ENCODE data around the gene ABCD4.
"Not testable (repeated sequence)": the region's sequence is repeated elsewhere in the genome, so short reads cannot be mapped to it uniquely, and the experiment has no call there.

Gene ABCD4

GRCh38 chr14:74301594-74302151 is 1.1 kb downstream of the ABCD4 start:
- DNase-seq: no peak

- peak; percentile 39 for DNase-seq
These were observed 3.6 kb downstream of the ABCD4 start for GRCh38 chr14:74299061-74299545.

GRCh38 chr14:74297986-74298385 is 4.7 kb downstream of the ABCD4 start:
- no peak for DNase-seq

GRCh38 chr14:74296037-74296467 is 6.7 kb downstream of the ABCD4 start:
- DNase-seq: no peak

- no peak for DNase-seq
These were observed 9.1 kb downstream of the ABCD4 start for GRCh38 chr14:74293606-74294005.

- no peak for DNase-seq
These were observed 10.7 kb downstream of the ABCD4 start for GRCh38 chr14:74292061-74292460.

- DNase-seq: peak; percentile 18
These were observed 12.3 kb downstream of the ABCD4 start for GRCh38 chr14:74290415-74290814.

- no peak for DNase-seq
These were observed 12.9 kb downstream of the ABCD4 start for GRCh38 chr14:74289801-74290200.

- DNase-seq: no peak
These were observed 16.0 kb downstream of the ABCD4 start for GRCh38 chr14:74286736-74287135.

- DNase-seq: no peak
These were observed 21.7 kb downstream of the ABCD4 start for GRCh38 chr14:74281069-74281468.

- no peak for DNase-seq
These were observed 24.7 kb downstream of the ABCD4 start for GRCh38 chr14:74278080-74278479.

GRCh38 chr14:74275241-74275841 is 27.4 kb downstream of the ABCD4 start:
- DNase-seq: no peak

GRCh38 chr14:74271365-74271764 is 31.4 kb downstream of the ABCD4 start:
- no peak for DNase-seq

GRCh38 chr14:74270382-74271177 is 32.2 kb downstream of the ABCD4 start:
- DNase-seq: not testable (repeated sequence)

- no peak for DNase-seq
These were observed 35.1 kb downstream of the ABCD4 start for GRCh38 chr14:74267588-74267987.

GRCh38 chr14:74265301-74265965 is 37.3 kb downstream of the ABCD4 start:
- DNase-seq: no peak

- DNase-seq: no peak
These were observed 38.8 kb downstream of the ABCD4 start for GRCh38 chr14:74263921-74264320.

GRCh38 chr14:74263181-74263580 is 39.6 kb downstream of the ABCD4 start:
- no peak for DNase-seq

- DNase-seq: no peak
These were observed 40.7 kb downstream of the ABCD4 start for GRCh38 chr14:74262076-74262475.

- DNase-seq: no peak
These were observed 41.4 kb downstream of the ABCD4 start for GRCh38 chr14:74261288-74261687.

GRCh38 chr14:74260525-74261233 is 42.1 kb downstream of the ABCD4 start:
- no peak for DNase-seq

- DNase-seq: no peak
These were observed 43.2 kb downstream of the ABCD4 start for GRCh38 chr14:74259513-74259912.

GRCh38 chr14:74258764-74259035 is 44.0 kb downstream of the ABCD4 start:
- no peak for DNase-seq
